Measurements from ENCODE around the gene PRKAR1A.

DNA sequence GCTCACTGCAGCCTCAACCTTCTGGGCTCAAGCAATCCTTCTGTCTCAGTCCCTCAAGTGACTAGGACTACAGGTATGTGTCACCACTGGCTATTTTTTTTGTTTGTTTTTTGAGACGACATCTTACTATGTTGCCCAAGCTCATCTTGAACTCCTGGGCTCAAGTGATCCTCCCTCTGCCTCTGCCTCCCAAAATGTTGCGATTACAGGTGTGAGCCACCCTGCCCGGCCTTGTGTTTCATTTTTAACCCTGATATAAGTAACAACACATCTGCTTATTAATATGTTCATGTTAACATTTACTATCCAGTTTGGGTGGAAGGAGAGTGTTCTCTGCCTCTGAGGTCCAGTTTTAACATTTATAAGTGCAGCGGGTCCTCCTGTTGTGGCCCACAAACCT is 85.8 kb downstream of the PRKAR1A start:
- TF ChIP-seq FOXM1 (IDR thresholded peaks at IDR 0.05; ENCODE audit: borderline replicate concordance) (no peak), SP1 (IDR thresholded peaks at IDR 0.05) (no peak), NFRKB (IDR thresholded peaks at IDR 0.05) (no peak), BHLHE40 (IDR thresholded peaks at IDR 0.05; ENCODE audit: borderline replicate concordance) (no peak), TARDBP (IDR thresholded peaks at IDR 0.05) (no peak)
